Stomach smooth muscle (tissue), 2 donors: Measurements from ENCODE around the gene ARHGAP44.
A peak's percentile ranks its signal among the peaks of the same experiment; 100 is the strongest.

ENCODE experiments used
- H3K27ac ChIP-seq: one replicate; pipeline ENCODE4 v1.7.0; 2013; ENCODE audit warnings: mild to moderate bottlenecking, low read length, inconsistent platforms
- H3K27me3 ChIP-seq, 2 donors: one replicate each; pipeline ENCODE4 v1.7.0; 2013; ENCODE audit warnings: low read length in 2 of 2; ENCODE audit not compliant: insufficient read depth in 2 of 2, control insufficient read depth in 1 of 2
- H3K36me3 ChIP-seq, 2 donors: one replicate each; pipeline ENCODE4 v1.7.0; 2013; ENCODE audit warnings: low read length in 2 of 2; ENCODE audit not compliant: control insufficient read depth in 2 of 2, insufficient read depth in 2 of 2
- H3K4me1 ChIP-seq: one replicate; pipeline ENCODE4 v1.7.0; 2013; ENCODE audit warnings: low read length; ENCODE audit not compliant: control insufficient read depth, insufficient read depth
- H3K4me3 ChIP-seq, 2 donors: one replicate each; pipeline ENCODE4 v1.7.0; 2013; ENCODE audit warnings: low read length in 2 of 2
- H3K9ac ChIP-seq, 2 donors: one replicate each; pipeline ENCODE4 v1.7.0; 2013; ENCODE audit warnings: low read length in 2 of 2, mild to moderate bottlenecking in 1 of 2
- H3K9me3 ChIP-seq, 2 donors: one replicate each; pipeline ENCODE4 v1.7.0; 2013; ENCODE audit warnings: low read length in 2 of 2; ENCODE audit not compliant: control insufficient read depth in 2 of 2
- donor health status: healthy.
- donor health status: Pancreatic carcinoma.

Gene ARHGAP44

GRCh38 chr17:13024016-13024415 lies 234.7 kb downstream of the ARHGAP44 start:
- Histone ChIP-seq H3K4me3 (no peak overlapping the region), H3K9me3 (no peaks in the 10 kb centered on the region), H3K27ac (no peak overlapping the region), H3K36me3 (no peaks in the 10 kb centered on the region), H3K27me3 (peaks cover 0 to 2% of the 10 kb centered on the region in 2 donors), H3K4me1 (peaks cover 6% of the 10 kb centered on the region), H3K9ac (no peak overlapping the region)

DNA sequence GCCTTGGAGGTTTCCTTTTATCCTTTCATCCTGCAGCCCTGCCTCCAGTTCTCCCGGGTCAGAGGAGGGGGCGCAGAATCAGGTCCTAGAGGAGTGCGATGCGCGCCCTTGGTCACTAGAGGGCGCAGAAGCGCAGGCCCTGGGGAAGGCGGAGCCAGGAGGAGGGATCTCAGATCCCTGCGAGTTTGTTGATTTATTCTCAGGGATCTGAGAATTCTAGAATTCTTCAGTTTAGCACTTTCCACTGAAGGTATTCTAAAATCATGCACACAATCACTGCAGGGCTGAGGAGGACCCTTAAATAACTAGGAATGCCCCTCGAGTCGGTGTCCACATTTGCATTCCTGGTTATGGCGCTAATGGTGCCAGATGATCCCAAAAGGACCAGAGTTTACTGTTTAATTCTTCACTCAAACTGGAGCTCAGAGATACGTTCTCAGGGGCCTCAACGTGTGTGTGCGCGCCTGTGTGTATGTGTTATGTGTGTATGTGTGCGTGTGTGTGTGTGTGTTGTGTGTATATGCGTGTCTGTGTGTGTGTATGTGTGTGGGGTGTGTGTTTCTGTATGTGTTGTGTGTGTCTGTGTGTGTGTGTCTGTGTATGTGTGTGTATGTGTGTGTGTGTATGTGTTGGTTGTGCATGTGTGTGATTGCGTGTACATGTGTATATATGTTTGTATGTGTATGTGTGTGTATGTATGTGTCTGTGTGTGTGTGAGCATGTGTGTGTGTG lies 235.4 kb downstream of the ARHGAP44 start:
- peaks cover 6% of the 10 kb centered on the region for H3K4me1 ChIP-seq
- peak overlapping the region; percentile 12 to 58 for H3K4me3 ChIP-seq
- H3K9ac ChIP-seq, result no peak overlapping the region
- peaks cover 0 to 2% of the 10 kb centered on the region in 2 donors for H3K27me3 ChIP-seq
- no peaks in the 10 kb centered on the region for H3K9me3 ChIP-seq
- no peak overlapping the region for H3K27ac ChIP-seq
- H3K36me3 ChIP-seq, result no peaks in the 10 kb centered on the region

GRCh38 chr17:13025258-13025627 lies 235.9 kb downstream of the ARHGAP44 start:
- Histone ChIP-seq H3K27me3 (peaks cover 0 to 2% of the 10 kb centered on the region in 2 donors), H3K9ac (no peak overlapping the region), H3K4me1 (peaks cover 6% of the 10 kb centered on the region), H3K9me3 (no peaks in the 10 kb centered on the region), H3K27ac (no peak overlapping the region), H3K36me3 (no peaks in the 10 kb centered on the region), H3K4me3 (no peak overlapping the region)

- Histone ChIP-seq H3K9me3 (no peaks in the 10 kb centered on the region), H3K27me3 (peaks cover 0 to 2% of the 10 kb centered on the region in 2 donors), H3K4me1 (peaks cover 6% of the 10 kb centered on the region), H3K9ac (no peak overlapping the region), H3K27ac (no peak overlapping the region), H3K4me3 (no peak overlapping the region), H3K36me3 (no peaks in the 10 kb centered on the region)
Observed at GRCh38 chr17:13025687-13026086, 236.4 kb downstream of the ARHGAP44 start.

DNA sequence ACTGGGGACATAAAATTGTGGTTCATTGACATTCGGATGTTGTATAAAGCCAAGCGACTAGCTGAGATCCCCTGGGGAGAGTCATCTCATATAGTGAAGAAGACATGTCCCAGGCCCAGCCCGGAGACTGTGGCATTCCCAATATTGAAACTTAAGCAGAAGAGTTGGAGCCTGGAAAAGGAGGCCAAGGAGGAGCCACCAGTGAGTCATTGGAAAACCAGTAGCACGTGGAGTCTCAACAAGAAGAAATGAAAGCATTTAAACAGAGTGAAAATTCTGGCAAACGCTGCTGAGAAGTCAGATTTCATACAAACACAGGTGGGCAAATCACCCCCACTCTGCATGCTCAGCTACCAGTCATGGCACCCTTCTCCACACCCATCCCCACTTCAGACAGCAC lies 237.9 kb downstream of the ARHGAP44 start:
- H3K4me1 ChIP-seq, result peaks cover 6% of the 10 kb centered on the region
- H3K4me3 ChIP-seq, result no peak overlapping the region
- H3K36me3 ChIP-seq, result no peaks in the 10 kb centered on the region
- H3K27me3 ChIP-seq, result peaks cover 0 to 2% of the 10 kb centered on the region in 2 donors
- no peaks in the 10 kb centered on the region for H3K9me3 ChIP-seq
- no peak overlapping the region for H3K27ac ChIP-seq
- no peak overlapping the region for H3K9ac ChIP-seq

- no peak overlapping the region for H3K9ac ChIP-seq
- no peak overlapping the region for H3K27ac ChIP-seq
- peaks cover 0 to 2% of the 10 kb centered on the region in 2 donors for H3K27me3 ChIP-seq
- no peaks in the 10 kb centered on the region for H3K9me3 ChIP-seq
- peaks cover 3% of the 10 kb centered on the region for H3K4me1 ChIP-seq
- H3K36me3 ChIP-seq, result no peaks in the 10 kb centered on the region
- no peak overlapping the region for H3K4me3 ChIP-seq
Observed at GRCh38 chr17:13029340-13029739, 240.0 kb downstream of the ARHGAP44 start.

GRCh38 chr17:13030056-13030455 lies 240.8 kb downstream of the ARHGAP44 start:
- Histone ChIP-seq H3K27me3 (peaks cover 0 to 2% of the 10 kb centered on the region in 2 donors), H3K36me3 (no peaks in the 10 kb centered on the region), H3K4me3 (no peak overlapping the region), H3K9ac (no peak overlapping the region), H3K4me1 (no peaks in the 10 kb centered on the region), H3K27ac (no peak overlapping the region), H3K9me3 (no peaks in the 10 kb centered on the region)

DNA sequence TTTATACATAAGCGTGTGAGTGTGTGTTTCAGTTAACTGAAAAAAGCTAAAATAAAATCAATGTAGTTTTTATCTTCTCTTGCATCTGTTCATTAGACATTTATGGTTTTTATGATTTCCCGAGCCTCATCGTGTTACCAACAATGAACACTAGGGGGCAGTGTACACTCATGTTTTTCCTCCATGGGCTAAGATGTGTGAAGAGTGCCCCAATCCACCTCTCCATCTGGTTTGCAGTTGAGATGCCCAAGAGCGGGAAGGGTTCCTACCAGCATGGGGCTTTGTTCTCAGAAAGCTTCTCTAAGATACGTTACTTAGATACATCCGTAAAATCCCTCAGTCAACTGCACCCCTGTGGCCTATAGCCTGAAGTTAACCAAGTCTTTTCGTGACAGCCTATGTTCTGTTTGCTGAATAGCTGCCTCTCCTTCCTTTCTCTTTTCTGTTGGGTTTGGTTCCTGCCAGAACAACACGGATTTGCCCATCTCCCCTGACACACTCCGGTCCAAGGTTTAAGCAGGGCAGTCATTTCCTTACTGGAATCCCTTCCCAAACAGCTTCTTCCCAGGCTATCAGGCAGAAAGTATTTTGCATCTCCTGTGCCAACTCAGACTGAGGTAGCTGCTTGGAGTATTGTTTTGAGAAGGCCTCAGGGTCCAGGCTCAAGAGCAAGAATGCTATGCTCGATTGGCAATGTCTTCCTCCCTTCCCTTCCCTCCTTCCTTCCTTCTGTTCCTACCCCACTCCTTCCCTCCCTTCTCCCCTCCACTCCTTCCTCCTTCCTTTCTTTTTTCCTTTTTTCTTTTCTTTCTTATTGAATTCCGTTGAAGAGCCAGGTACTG lies 241.4 kb downstream of the ARHGAP44 start:
- Histone ChIP-seq H3K27ac (no peak overlapping the region), H3K27me3 (peaks cover 0 to 2% of the 10 kb centered on the region in 2 donors), H3K4me1 (no peaks in the 10 kb centered on the region), H3K4me3 (no peak overlapping the region), H3K9me3 (no peaks in the 10 kb centered on the region), H3K9ac (no peak overlapping the region), H3K36me3 (no peaks in the 10 kb centered on the region)

DNA sequence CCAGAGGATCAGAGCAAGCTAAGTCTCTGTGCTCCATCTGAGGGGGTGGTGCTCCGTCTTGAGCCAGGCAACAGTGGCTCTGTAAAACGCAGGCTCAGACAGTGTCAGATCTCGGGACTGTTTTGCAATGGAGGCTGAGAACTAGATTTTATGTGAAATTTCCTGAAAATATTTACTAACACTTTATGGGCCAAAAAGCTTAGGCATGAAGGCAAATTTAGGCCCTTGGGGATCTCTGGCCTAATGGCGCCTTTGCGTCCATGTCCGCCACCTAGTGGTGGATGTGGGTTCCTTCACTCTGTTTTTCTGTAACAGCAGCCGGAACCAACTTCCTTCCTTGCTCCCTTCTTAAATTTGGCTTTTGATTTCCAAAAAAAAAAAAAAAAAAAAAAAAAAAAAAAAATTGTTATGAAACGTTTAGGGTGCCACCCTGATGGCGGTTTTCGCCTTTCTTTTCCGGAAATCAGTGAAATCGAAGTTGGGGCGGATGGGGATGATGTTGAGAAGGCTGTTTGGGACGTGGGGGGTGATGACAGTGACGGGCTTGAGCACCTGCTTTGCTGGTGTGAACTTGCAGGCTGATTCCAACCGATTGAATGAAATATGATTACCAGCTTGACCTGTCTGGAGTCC lies 242.5 kb downstream of the ARHGAP44 start:
- H3K9ac ChIP-seq, result no peak overlapping the region

DNA sequence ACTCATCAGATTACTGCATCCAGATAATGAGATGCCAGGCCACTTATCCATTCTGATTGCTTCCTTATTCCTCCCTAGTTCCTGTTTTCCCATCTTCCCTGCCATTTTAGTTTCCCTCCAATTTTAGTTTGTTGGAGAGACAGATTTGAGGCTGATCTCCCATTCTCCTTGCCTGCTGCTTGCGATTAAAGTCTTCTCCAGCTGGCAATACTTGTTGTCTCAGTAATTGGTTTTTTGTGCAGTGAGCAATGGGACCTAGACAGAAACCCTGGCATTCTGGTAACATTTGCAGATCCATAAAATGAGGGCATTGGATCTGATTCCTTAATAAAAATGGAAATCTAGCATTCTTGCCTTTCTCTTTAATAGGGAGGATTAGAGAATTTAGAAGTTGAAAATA lies 246.1 kb downstream of the ARHGAP44 start:
- Histone ChIP-seq H3K27me3 (no peaks in the 10 kb centered on the region), H3K9me3 (peaks cover 3 to 9% of the 10 kb centered on the region in 2 donors), H3K4me3 (no peak overlapping the region), H3K27ac (no peak overlapping the region), H3K4me1 (no peaks in the 10 kb centered on the region), H3K9ac (no peak overlapping the region), H3K36me3 (no peaks in the 10 kb centered on the region)

More for the DNA sequence above, 242.5 kb downstream of the ARHGAP44 start:
- Histone ChIP-seq H3K27ac (no peak overlapping the region), H3K9me3 (peaks cover 3 to 8% of the 10 kb centered on the region in 2 donors), H3K36me3 (no peaks in the 10 kb centered on the region), H3K4me1 (no peaks in the 10 kb centered on the region), H3K27me3 (peaks cover 0 to 2% of the 10 kb centered on the region in 2 donors), H3K4me3 (no peak overlapping the region)
